H1 (cell line): Measurements from ENCODE around the gene KRTDAP.

Source experiments
- CEBPB ChIP-seq: IDR thresholded peaks from 2 replicates; pipeline ENCODE4 v1.6.1; 2012; ENCODE audit warnings: low read depth, low read length
- CTCF ChIP-seq, 3 experiments: IDR thresholded peaks; 1 replicate in 2 of 3; 2 replicates in 1 of 3; pipeline versions ENCODE4 v1.5.1 to v1.6.1; 2011; ENCODE audit warnings: low read length in 3 of 3, mild to moderate bottlenecking in 3 of 3, inconsistent platforms in 2 of 3, low read depth in 1 of 3, moderate library complexity in 1 of 3; ENCODE audit not compliant: insufficient read depth in 1 of 3; ENCODE audit errors: control extremely low read depth in 1 of 3
- E2F6 ChIP-seq: IDR thresholded peaks from 2 replicates; pipeline ENCODE4 v1.6.1; 2012; ENCODE audit warnings: inconsistent platforms
- HDAC6 ChIP-seq: IDR thresholded peaks from one replicate; pipeline ENCODE4 v1.7.1; 2012; ENCODE audit warnings: low read depth, mild to moderate bottlenecking, inconsistent platforms, low read length, moderate library complexity
- POLR2A ChIP-seq, 2 experiments: IDR thresholded peaks; 1 replicate in 1 of 2; 2 replicates in 1 of 2; pipeline ENCODE4 v1.6.1; 2011; ENCODE audit warnings: low read depth in 2 of 2, low read length in 2 of 2, mild to moderate bottlenecking in 2 of 2; ENCODE audit errors: control extremely low read depth in 1 of 2
- RAD21 ChIP-seq, 2 experiments: IDR thresholded peaks in 1 of 2; conservative IDR thresholded peaks in 1 of 2; 2 replicates each; pipeline ENCODE4 v1.6.1; 2011; ENCODE audit warnings: low read depth in 2 of 2, low read length in 2 of 2, improper control_type of control experiment in 1 of 2, inconsistent platforms in 1 of 2, mild to moderate bottlenecking in 1 of 2, moderate library complexity in 1 of 2
- RNF2 ChIP-seq: fragments of 200-900, 300-1000 bp; sonication (generic); IDR thresholded peaks from 2 replicates; pipeline ENCODE4 v1.7.1; 2016; ENCODE audit warnings: borderline replicate concordance, low read depth, mild to moderate bottlenecking, antibody characterized with exemption, low read length; ENCODE audit not compliant: poor library complexity, severe bottlenecking; ENCODE audit errors: missing control alignments
- SP1 ChIP-seq: IDR thresholded peaks from 2 replicates; pipeline ENCODE4 v1.6.1; 2011; ENCODE audit warnings: low read depth, low read length
- TAF1 ChIP-seq: IDR thresholded peaks from 2 replicates; pipeline ENCODE4 v1.6.1; 2011; ENCODE audit warnings: mild to moderate bottlenecking, low read depth, low read length

- TF ChIP-seq HDAC6 (no peak), RNF2 (no peak), TAF1 (no peak), CEBPB (no peak), POLR2A (IDR thresholded peaks at IDR 0.05; ENCODE audit: control extremely low read depth in 1 of 2, low read depth in 2 of 2, low read length in 2 of 2) (no peak), E2F6 (no peak), RAD21 (IDR thresholded peaks at IDR 0.05 in 1 of 2, conservative IDR thresholded peaks at IDR 0.05 in 1 of 2; ENCODE audit: low read depth in 2 of 2, low read length in 2 of 2) (no peak), CTCF (IDR thresholded peaks at IDR 0.05; ENCODE audit: control extremely low read depth in 1 of 3, insufficient read depth in 1 of 3, low read depth in 1 of 3, low read length in 3 of 3) (no peak), SP1 (no peak)
Measured at GRCh38 chr19:35442091-35442490, 48.2 kb downstream of the KRTDAP start.
